HEK293 (cell line): ENCODE measurements around the gene FIGLA.
"Not testable (repeated sequence)": the region's sequence is repeated elsewhere in the genome, so short reads cannot be mapped to it uniquely, and the experiment has no call there.

Experiments
- CTCF ChIA-PET: fragments of 350-600 bp; formaldehyde crosslinking; extraction: SDS; loops from one replicate; lab custom pipeline; 2021; ENCODE audit warnings: antibody characterized with exemption; lab: Yijun Ruan, JAX
- POLR2A ChIA-PET: fragments of 300-600 bp; formaldehyde crosslinking; extraction: SDS; loops from one replicate; lab custom pipeline; 2020; ENCODE audit warnings: antibody characterized with exemption, inconsistent platforms; lab: Yijun Ruan, JAX
- H3K27ac ChIP-seq: fragments of 200-500 bp; sonication (Bioruptor generic); 2 replicates; pipeline ENCODE4 v1.5.1; 2014; ENCODE audit warnings: low read depth, low read length, control low read depth, inconsistent platforms; ENCODE audit errors: extremely low read depth
- H3K36me3 ChIP-seq, 2 experiments: fragments of 200-500 bp in 1 of 2; sonication (Bioruptor generic) in 1 of 2; 1 replicate in 1 of 2; 2 replicates in 1 of 2; pipeline ENCODE4 v1.5.1; 2014 to 2017; ENCODE audit warnings: inconsistent platforms in 2 of 2, low read length in 2 of 2; ENCODE audit not compliant: control insufficient read depth in 2 of 2, insufficient read depth in 1 of 2
- H3K4me1 ChIP-seq: fragments of 200-500 bp; sonication (Bioruptor generic); 2 replicates; pipeline ENCODE4 v1.5.1; 2014; ENCODE audit warnings: mild to moderate bottlenecking, low read length, inconsistent platforms; ENCODE audit not compliant: control insufficient read depth, insufficient read depth
- H3K4me3 ChIP-seq: 2 replicates; pipeline ENCODE4 v1.5.1; 2011; ENCODE audit warnings: low read depth, mild to moderate bottlenecking, control low read depth, low read length, moderate library complexity
- H3K9me3 ChIP-seq: fragments of 200-500 bp; sonication (Bioruptor generic); 2 replicates; pipeline ENCODE4 v1.5.1; 2014; ENCODE audit warnings: low read depth, low read length, inconsistent platforms; ENCODE audit not compliant: control insufficient read depth, insufficient read depth
- IKZF3 ChIP-seq: fragments of 450-650 bp; IDR thresholded peaks from 2 replicates; pipeline ENCODE4 v1.5.0; 2018; ENCODE audit warnings: missing biosample characterization, mild to moderate bottlenecking, missing genetic modification characterization, moderate library complexity
- KLF7 ChIP-seq: fragments of 450-650 bp; formaldehyde crosslinking; IDR thresholded peaks from 2 replicates; pipeline ENCODE4 v1.5.1; 2016; ENCODE audit warnings: missing biosample characterization, missing genetic modification characterization, borderline replicate concordance
- REPIN1 ChIP-seq: fragments of 450-650 bp; formaldehyde crosslinking; IDR thresholded peaks from 2 replicates; pipeline ENCODE4 v1.5.1; 2017; ENCODE audit warnings: missing biosample characterization, missing genetic modification characterization, low read depth
- WT1 ChIP-seq: fragments of 450-650 bp; formaldehyde crosslinking; IDR thresholded peaks from 2 replicates; pipeline ENCODE4 v1.5.1; 2016; ENCODE audit warnings: missing biosample characterization, missing genetic modification characterization
- ZBTB48 ChIP-seq: fragments of 450-650 bp; formaldehyde crosslinking; IDR thresholded peaks from 2 replicates; pipeline ENCODE4 v1.5.1; 2016; ENCODE audit warnings: missing biosample characterization, missing genetic modification characterization
- ZNF146 ChIP-seq: fragments of 450-650 bp; formaldehyde crosslinking; IDR thresholded peaks from 2 replicates; pipeline ENCODE4 v1.5.1; 2016; ENCODE audit warnings: missing biosample characterization, missing genetic modification characterization
- ZNF16 ChIP-seq: fragments of 450-650 bp; formaldehyde crosslinking; IDR thresholded peaks from 2 replicates; pipeline ENCODE4 v1.5.1; 2016; ENCODE audit warnings: low read depth, missing biosample characterization, missing genetic modification characterization
- ZNF211 ChIP-seq: fragments of 450-650 bp; formaldehyde crosslinking; IDR thresholded peaks from 2 replicates; pipeline ENCODE4 v1.5.1; 2016; ENCODE audit warnings: low read depth, missing biosample characterization, missing genetic modification characterization
- ZNF292 ChIP-seq: fragments of 450-650 bp; formaldehyde crosslinking; IDR thresholded peaks from 2 replicates; pipeline ENCODE4 v1.5.1; 2016; ENCODE audit warnings: low read depth, missing biosample characterization, missing genetic modification characterization, borderline replicate concordance
- ZNF335 ChIP-seq: fragments of 450-650 bp; formaldehyde crosslinking; conservative IDR thresholded peaks from 2 replicates; pipeline ENCODE4 v1.5.1; 2016; ENCODE audit warnings: missing biosample characterization, missing genetic modification characterization
- ZNF530 ChIP-seq: fragments of 450-650 bp; formaldehyde crosslinking; IDR thresholded peaks from 2 replicates; pipeline ENCODE4 v1.5.1; 2016; ENCODE audit warnings: low read depth, missing biosample characterization, missing genetic modification characterization
- ZNF549 ChIP-seq: fragments of 450-650 bp; IDR thresholded peaks from 2 replicates; pipeline ENCODE4 v1.5.1; 2018; ENCODE audit warnings: missing biosample characterization, missing genetic modification characterization, mild to moderate bottlenecking, inconsistent platforms, moderate library complexity
- ZNF629 ChIP-seq: fragments of 450-650 bp; formaldehyde crosslinking; IDR thresholded peaks from 2 replicates; pipeline ENCODE4 v1.5.1; 2017; ENCODE audit warnings: missing biosample characterization, missing genetic modification characterization
- ZNF791 ChIP-seq: fragments of 450-650 bp; formaldehyde crosslinking; IDR thresholded peaks from 2 replicates; pipeline ENCODE4 v1.5.1; 2016; ENCODE audit warnings: missing biosample characterization, missing genetic modification characterization
- TF ChIP-seq, protein P1 (sequence below): sonication (generic); formaldehyde crosslinking; IDR thresholded peaks from 2 replicates; pipeline ENCODE4 v1.8.1; 2022; ENCODE audit warnings: mild to moderate bottlenecking, moderate library complexity, missing genetic modification reagents
- TF ChIP-seq, protein P2 (sequence below): fragments of 450-650 bp; formaldehyde crosslinking; IDR thresholded peaks from 2 replicates; pipeline ENCODE4 v1.5.1; 2016; ENCODE audit warnings: missing biosample characterization, missing genetic modification characterization, borderline replicate concordance
- TF ChIP-seq, protein P3 (sequence below): fragments of 450-650 bp; formaldehyde crosslinking; IDR thresholded peaks from 2 replicates; pipeline ENCODE4 v1.5.1; 2016; ENCODE audit warnings: missing biosample characterization, missing genetic modification characterization
- TF ChIP-seq, protein P4 (sequence below): fragments of 450-650 bp; formaldehyde crosslinking; IDR thresholded peaks from 2 replicates; pipeline ENCODE4 v1.5.1; 2016; ENCODE audit warnings: missing biosample characterization, missing genetic modification characterization

FIGLA gene

DNA sequence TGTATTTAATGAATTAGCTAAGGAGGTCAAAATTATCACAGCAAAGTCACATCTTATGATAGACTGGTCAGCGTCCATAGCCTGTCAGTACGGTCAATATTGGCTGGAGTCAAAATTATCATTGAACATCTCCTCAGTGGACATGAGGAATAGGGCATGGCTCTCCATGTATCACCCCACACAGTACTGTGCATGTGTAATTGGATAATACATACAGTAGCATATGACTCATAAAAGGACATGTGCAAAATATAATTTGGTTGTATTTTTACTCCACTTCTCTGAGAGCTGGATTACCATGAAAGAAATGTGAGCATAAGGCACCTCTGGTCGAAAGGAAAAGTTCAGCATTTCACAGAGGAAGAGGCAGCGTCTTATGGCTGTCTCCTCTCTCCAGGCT is 47.4 kb downstream of the FIGLA start:
- TF ChIP-seq ZNF791 (tag by site-specific recombination) (no peak), WT1 (tag by site-specific recombination) (no peak), ZNF549 (no peak), ZNF530 (tag by site-specific recombination) (no peak), IKZF3 (tag by site-specific recombination) (no peak), ZNF292 (tag by site-specific recombination) (no peak), ZNF629 (no peak), ZNF16 (no peak), ZBTB48 (no peak), ZNF335 (tag by site-specific recombination) (no peak), KLF7 (tag by site-specific recombination) (no peak), REPIN1 (no peak), ZNF211 (tag by site-specific recombination) (no peak)
- TF ChIP-seq, protein P1, sequence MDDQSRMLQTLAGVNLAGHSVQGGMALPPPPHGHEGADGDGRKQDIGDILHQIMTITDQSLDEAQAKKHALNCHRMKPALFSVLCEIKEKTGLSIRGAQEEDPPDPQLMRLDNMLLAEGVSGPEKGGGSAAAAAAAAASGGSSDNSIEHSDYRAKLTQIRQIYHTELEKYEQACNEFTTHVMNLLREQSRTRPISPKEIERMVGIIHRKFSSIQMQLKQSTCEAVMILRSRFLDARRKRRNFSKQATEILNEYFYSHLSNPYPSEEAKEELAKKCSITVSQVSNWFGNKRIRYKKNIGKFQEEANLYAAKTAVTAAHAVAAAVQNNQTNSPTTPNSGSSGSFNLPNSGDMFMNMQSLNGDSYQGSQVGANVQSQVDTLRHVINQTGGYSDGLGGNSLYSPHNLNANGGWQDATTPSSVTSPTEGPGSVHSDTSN (CRISPR knock-in tag) = no peak
- TF ChIP-seq, protein P2, sequence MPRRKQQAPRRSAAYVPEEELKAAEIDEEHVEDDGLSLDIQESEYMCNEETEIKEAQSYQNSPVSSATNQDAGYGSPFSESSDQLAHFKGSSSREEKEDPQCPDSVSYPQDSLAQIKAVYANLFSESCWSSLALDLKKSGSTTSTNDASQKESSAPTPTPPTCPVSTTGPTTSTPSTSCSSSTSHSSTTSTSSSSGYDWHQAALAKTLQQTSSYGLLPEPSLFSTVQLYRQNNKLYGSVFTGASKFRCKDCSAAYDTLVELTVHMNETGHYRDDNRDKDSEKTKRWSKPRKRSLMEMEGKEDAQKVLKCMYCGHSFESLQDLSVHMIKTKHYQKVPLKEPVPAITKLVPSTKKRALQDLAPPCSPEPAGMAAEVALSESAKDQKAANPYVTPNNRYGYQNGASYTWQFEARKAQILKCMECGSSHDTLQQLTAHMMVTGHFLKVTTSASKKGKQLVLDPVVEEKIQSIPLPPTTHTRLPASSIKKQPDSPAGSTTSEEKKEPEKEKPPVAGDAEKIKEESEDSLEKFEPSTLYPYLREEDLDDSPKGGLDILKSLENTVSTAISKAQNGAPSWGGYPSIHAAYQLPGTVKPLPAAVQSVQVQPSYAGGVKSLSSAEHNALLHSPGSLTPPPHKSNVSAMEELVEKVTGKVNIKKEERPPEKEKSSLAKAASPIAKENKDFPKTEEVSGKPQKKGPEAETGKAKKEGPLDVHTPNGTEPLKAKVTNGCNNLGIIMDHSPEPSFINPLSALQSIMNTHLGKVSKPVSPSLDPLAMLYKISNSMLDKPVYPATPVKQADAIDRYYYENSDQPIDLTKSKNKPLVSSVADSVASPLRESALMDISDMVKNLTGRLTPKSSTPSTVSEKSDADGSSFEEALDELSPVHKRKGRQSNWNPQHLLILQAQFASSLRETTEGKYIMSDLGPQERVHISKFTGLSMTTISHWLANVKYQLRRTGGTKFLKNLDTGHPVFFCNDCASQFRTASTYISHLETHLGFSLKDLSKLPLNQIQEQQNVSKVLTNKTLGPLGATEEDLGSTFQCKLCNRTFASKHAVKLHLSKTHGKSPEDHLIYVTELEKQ (tag by site-specific recombination) = no peak
- TF ChIP-seq, protein P3, sequence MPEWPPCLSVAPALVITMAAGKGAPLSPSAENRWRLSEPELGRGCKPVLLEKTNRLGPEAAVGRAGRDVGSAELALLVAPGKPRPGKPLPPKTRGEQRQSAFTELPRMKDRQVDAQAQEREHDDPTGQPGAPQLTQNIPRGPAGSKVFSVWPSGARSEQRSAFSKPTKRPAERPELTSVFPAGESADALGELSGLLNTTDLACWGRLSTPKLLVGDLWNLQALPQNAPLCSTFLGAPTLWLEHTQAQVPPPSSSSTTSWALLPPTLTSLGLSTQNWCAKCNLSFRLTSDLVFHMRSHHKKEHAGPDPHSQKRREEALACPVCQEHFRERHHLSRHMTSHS = no peak
- TF ChIP-seq, protein P4, sequence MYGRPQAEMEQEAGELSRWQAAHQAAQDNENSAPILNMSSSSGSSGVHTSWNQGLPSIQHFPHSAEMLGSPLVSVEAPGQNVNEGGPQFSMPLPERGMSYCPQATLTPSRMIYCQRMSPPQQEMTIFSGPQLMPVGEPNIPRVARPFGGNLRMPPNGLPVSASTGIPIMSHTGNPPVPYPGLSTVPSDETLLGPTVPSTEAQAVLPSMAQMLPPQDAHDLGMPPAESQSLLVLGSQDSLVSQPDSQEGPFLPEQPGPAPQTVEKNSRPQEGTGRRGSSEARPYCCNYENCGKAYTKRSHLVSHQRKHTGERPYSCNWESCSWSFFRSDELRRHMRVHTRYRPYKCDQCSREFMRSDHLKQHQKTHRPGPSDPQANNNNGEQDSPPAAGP (tag by site-specific recombination) = no peak
- H3K36me3 ChIP-seq = no peaks in the 10 kb centered on the region; a peak in 1 of 3 replicates
- H3K4me3 ChIP-seq = no peak overlapping the region
- no peak overlapping the region for H3K27ac ChIP-seq
- H3K4me1 ChIP-seq = peaks cover 3% of the 10 kb centered on the region; the same call in 1 of the 2 replicates
- CTCF ChIA-PET = interaction anchor here (0.7 to 1.8 kb wide), 3 partner anchors 25 to 402 kb away, joined by 3 to 5 read pairs (median 3); partner anchors contain the start of gene ADD2
- POLR2A ChIA-PET = no interaction called here
- H3K9me3 ChIP-seq = no peaks in the 10 kb centered on the region

DNA sequence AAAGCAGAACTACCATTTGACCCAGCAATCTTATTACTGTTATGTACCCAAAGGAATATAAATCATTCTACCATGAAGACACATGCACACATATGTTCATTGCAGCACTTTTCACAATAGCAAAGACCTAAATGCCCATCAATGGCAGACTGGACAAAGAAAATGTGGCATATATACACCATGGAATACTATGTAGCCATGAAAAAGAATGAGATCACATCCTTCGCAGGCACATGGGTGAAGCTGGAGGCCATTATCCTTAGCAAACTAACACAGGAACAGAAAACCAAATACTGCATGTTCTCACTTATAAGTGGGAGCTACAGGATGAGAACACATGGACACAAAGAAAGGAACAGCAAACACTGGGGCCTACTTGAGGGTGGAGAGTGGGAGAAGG is 51.0 kb downstream of the FIGLA start:
- H3K9me3 ChIP-seq, H3K36me3 ChIP-seq, H3K27ac ChIP-seq, H3K4me1 ChIP-seq, H3K4me3 ChIP-seq, POLR2A ChIA-PET: not testable (repeated sequence)
- TF ChIP-seq ZNF146 (tag by site-specific recombination) = peak; percentile 97
- CTCF ChIA-PET = interaction anchor here (0.6 to 1.2 kb wide), 3 partner anchors 30 to 213 kb away, joined by 3 to 5 read pairs (median 4); no protein-coding TSS in a partner anchor
